PC-3 (cell line): ENCODE results near the gene ETV2.

ENCODE experiments used
- CTCF ChIP-seq: fragments of 300-600 bp; sonication (generic); conservative IDR thresholded peaks from 2 replicates; pipeline ENCODE4 v1.5.1; 2017; ENCODE audit warnings: antibody characterized with exemption, low read depth, mild to moderate bottlenecking, low read length
- EZH2 ChIP-seq: fragments of 300-600 bp; sonication (generic); IDR thresholded peaks from one replicate; pipeline ENCODE4 v1.6.1; 2017; ENCODE audit warnings: antibody characterized with exemption, mild to moderate bottlenecking, low read length; ENCODE audit not compliant: unreplicated experiment
- EZH2phosphoT487 ChIP-seq: fragments of 300-600 bp; sonication (generic); IDR thresholded peaks from 2 replicates; pipeline ENCODE4 v1.6.1; 2018; ENCODE audit warnings: mild to moderate bottlenecking, antibody characterized with exemption, low read length, borderline replicate concordance

- TF ChIP-seq EZH2: no peak
- no peak for TF ChIP-seq CTCF
- no peak for TF ChIP-seq EZH2phosphoT487
These were observed 18.1 kb upstream of the ETV2 start for GRCh38 chr19:35623327-35624010.
